NCI-H1436 (cell line): ENCODE data around the gene CBX4.
A peak's percentile ranks its signal among the peaks of the same experiment; 100 is the strongest.

Source experiments
- DNase-seq: peaks from one replicate; lab custom pipeline; 2025; lab: John Stamatoyannopoulos, UW

The CBX4 gene

DNA sequence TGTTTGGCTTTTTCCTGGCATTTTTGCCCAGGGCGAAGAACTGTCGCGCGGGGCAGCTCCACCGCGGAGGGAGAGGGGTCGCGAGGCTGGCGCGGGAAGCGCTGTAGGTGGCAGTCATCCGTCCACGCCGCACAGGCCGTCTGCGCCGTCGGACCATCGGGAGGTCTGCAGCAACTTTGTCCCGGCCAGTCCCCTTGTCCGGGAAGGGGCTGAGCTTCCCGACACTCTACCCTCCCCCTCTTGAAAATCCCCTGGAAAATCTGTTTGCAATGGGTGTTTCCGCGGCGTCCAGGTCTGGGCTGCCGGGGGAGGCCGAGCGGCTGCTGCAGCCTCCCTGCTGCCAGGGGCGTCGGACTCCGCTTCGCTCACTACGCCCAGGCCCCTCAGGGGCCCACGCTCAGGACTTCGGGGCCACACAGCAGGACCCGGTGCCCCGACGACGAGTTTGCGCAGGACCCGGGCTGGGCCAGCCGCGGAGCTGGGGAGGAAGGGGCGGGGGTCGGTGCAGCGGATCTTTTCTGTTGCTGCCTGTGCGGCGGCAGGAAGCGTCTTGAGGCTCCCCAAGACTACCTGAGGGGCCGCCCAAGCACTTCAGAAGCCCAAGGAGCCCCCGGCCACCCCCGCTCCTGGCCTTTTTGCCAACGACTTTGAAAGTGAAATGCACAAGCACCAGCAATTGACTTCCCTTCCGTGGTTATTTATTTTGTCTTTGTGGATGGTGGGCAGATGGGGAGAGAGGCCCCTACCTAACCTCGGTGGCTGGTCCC is 2.3 kb upstream of the CBX4 start:
- no peak for DNase-seq

DNA sequence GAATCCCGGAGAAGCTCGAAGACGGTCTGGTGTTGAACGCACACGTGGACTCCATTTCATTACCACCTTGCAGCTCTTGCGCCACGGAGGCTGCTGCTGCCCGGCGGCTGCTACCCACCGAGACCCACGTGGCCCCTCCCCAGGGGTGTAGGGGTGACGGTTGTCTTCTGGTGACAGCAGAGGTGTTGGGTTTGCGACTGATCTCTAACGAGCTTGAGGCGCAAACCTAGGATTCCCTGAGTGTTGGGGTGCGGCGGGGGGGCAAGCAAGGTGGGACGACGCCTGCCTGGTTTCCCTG is 1.7 kb upstream of the CBX4 start:
- DNase-seq, result no peak

DNA sequence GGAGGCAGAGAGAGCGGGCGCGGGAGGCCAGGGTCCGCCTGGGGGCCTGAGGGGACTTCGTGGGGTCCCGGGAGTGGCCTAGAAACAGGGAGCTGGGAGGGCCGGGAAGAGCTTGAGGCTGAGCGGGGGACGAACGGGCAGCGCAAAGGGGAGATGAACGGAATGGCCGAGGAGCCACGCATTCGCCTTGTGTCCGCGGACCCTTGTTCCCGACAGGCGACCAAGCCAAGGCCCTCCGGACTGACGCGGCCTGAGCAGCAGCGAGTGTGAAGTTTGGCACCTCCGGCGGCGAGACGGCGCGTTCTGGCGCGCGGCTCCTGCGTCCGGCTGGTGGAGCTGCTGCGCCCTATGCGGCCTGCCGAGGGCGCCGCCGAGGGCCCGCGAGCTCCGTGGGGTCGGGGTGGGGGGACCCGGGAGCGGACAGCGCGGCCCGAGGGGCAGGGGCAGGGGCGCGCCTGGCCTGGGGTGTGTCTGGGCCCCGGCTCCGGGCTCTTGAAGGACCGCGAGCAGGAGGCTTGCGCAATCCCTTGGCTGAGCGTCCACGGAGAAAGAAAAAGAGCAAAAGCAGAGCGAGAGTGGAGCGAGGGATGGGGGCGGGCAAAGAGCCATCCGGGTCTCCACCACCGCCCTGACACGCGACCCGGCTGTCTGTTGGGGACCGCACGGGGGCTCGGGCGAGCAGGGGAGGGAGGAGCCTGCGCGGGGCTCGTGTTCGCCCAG is 1.2 kb upstream of the CBX4 start:
- no peak for DNase-seq

DNA sequence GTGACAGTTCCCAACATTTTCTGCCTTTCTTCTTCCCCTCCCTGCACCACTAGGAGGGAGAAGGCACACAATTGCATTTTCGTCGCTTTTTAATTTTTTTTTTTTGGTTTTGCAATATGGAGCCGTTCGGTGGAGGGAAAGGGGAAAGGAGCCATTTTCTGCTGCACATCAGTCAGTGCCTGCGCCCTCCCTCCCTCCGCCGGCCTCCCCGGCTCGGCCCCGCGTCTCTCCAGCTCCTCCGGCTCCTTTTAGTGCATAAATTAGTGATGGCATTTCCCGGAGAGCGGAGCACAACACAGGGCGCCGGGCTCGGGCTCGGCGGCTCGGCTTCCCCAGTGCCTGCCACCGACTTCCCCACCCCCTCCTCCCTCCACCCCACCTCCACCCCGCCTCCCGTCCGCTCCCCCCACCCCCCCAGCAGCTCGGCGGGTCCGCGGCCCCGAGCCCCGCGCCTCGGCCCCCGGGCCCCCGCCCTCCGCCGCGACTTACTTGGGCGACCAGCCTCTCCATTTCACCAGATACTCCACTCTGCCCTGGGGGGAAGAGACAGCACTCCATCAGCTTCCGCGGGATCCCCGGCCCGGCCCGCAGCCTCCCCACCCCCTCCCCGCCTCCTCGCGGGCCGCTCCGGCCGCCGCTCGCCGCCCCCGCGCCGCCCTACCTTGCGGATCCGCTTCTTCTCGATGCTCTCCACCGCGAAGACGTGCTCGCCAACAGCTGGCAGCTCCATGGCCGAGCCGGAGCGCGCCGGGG is 542 bp downstream of the CBX4 start:
- DNase-seq, result peak; percentile 41

DNA sequence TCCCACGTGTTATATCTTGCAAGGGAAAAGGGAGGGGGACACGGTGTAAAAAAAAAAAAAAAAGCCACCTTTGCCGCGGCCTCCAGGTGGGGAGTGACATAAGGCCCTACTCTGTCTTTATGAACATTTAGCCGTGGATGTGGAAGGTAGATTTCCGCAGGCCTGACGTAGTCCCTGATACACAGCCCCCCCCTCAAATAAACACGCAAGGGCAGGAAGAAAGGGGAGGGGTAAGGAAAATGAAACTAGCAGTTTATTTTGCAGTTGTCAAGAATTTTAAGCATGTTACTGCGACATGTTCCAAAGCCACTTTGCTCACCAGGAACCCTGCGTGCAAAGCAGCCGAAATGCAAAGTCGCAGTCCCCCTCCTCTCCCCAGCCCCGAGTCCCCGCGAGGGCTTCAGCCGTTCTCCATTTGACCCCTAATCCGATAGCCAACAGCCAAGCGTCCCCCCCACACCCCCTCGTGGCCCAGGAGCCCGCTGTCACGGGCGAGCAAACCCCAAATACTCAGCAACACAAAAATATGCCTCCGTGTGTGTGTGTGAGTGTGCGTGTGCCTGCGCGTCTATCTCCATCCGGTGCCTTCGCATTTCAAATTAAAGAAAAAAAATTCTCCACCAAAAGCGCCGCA is 1.2 kb downstream of the CBX4 start:
- DNase-seq, result no peak

DNA sequence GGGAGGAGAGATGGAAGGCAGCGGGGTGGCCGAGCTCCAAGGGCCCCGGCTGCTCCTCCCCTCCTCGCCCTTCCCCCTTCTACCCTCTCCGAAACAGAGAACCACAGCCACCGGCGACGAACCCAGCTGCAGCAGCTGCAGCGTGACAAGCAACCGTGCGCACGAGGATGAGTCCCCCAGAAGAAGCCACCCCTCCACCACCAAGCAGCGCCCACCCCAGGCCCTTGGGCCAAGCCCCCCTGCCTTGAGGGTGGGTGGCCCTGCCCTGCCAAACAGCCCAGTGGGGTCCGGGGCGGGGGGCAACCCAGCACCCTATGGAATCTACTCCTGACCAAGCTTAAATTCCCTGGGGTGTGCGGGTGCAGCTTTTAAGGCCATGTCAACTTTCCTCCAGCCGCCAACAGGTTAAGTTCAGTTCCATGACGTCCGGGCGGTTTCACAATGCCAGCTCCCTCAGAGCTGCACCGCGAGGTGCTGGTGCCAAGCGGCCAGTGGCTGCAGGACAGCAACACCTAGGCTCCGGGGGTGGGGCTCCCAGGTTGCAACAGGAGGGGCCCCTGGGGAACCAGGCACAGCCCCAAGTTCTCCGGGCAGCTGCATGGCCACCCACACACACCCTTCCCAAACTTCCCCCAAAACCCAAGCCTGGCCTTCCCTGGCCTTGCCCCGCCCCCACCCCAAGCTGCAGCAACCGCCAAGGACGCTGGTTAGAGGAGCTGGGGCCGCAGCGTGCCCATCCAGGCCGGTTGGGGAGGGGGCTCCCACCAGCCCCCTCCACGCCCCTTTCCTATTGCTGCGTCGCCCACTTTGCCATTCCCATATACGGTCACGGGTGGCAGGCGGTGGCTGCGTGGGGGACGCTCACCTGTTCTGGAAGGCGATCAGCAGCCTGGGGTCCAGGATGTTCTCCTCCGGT is 2.0 kb downstream of the CBX4 start:
- DNase-seq, result peak; percentile 71

DNA sequence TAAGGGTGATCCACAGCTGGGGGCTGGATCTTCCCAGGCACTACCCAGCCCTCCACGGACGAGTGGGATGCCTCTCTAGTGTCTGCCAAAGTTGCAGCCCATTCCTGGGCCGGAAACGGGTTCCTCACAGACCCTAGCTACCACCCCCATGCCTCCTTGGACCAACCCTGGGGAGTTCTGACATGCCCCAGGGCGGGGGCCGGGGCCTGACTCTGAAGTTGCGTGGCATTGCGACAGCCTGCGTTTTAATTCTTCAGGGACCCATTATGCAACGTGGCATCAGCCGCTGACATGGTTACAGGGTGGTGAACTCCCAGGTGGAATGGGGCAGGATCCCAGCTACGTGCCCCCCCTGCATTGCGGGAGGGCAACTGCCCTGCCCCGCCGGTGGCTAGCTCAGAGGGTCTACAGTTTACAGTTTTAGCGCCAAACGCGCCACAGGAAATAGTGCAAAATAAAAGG is 2.7 kb downstream of the CBX4 start:
- DNase-seq, result peak; percentile 71

DNA sequence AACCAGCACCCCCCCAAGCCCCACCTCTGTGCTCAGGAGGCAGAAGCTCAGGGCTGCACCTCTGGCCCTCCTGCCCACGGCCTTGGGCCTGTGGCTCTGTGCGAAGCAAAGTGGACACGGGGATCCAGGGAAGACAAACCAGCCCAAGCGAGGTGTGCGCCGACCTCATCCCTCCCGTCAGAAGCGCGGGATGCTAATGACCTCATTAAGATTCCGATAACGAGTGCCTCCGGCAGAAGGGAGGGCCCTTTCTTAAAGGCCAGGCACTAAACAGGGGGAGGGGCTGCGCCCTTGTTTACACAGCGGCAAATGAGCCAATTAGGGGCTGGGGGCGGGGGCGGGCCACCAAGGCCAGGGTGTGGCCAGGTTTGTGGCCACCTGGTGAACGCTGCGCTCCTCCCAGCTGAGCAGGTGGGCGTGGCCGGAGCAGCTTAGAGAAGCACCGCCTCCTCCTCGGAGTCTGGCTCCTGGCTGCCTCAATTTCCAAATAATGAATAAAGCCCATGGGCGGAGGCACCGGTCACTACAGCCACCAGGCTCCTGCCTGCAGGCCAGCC is 3.2 kb downstream of the CBX4 start:
- DNase-seq, result peak; percentile 95

DNA sequence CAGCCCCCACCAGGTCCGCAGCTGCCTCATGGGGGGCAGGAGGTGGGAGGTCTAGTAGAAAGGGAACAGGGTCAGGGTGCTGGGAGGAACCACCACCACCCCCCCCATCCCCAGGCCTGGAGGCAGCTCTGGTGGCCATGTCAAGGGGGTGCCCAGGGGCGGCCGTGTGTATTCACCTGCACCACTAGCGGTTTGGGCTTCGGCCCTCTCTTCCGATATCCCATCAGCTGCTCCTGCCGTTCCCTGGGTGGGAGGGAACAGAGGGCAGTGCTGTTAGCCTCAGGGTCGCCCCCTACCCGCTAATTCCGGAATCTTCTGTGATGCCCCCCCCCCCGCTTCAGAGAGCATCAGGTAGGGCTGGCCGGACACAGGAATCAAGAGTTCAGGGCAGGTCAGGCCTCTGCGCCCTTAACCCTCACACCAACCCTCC is 3.8 kb downstream of the CBX4 start:
- no peak for DNase-seq

DNA sequence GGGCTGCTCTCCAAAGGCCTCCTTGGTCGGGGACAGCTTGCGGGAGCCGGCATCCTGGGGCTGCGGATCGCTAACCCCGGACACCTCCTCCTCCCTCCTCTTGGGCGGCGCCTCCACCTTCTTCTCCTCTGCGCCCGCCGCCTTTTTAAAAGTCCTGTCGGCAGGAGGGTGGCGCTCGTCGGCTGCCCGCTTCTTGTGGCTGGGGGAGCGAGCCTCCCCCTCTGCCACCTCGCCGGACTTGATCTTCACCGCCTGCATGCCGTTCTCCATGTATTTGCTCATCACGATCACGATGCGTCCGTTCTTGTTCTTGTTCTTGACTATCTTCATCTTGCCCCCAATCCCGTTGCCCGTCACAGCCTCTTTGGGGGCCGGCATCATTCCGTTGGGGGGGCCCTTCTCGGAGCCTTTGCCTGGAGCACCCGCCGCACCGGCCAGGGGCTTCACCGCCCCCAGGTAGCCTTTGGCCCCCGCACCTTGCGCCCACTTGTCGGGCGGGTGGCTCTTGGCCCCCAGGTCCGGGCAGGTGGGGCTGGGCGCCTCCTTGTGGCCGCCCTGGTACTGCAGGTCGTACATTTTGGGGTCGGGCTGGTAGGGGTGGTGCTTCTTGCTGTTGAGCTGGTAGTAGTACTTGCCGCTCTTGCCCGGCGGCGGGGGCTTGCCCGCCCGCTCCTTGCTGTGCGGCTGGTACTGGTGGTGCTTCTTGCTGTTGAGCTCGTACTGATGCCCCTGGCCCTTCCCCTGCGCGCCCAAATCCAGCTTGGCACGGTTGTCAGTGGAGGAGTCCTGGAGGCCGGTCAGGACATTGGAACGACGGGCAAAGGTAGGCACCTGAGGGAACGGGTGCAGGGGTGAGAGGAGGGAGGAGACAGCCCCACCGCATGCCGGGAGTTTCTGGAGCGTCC is 4.4 kb downstream of the CBX4 start:
- no peak for DNase-seq

DNA sequence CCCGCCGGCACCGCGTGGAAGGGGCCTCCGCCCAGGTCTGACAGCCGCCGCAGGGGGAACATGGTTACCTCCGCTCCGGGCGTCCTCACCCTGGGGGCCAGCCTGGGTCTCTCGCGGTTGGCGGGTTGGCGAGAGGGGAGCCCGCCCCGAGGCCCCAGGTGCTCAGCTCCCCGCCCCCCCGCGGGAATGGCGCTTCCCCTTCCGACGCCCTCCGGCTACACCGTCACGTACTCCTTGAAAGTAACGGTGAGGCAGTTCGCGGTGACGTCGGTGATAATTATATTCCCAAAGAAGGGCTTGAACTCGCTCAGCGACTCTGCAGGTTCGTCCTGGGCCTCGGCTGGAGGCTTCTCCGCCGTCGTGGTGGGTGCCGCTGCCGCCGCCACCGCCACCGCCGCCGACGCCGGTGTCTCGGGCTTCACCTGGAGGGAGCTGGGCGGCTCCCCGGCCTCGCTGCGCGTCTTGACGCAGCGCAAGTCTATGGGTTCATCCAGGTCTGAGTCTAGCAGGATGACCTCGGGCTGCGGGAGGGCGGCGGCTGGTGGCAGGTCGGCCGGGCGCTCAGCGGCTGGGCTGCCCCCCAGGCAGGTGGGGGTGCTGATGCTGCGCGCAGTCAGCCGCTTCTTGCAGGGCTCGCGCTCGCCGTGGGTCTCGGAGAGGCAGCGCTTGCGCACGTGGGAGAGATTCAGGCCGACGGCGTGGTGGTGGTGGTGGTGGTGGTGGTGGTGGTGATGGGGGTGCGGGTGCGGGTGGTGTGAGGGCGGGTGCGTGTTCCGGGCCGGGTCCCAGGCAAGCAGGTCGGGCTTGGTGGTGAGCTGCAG is 5.3 kb downstream of the CBX4 start:
- DNase-seq, result no peak

DNA sequence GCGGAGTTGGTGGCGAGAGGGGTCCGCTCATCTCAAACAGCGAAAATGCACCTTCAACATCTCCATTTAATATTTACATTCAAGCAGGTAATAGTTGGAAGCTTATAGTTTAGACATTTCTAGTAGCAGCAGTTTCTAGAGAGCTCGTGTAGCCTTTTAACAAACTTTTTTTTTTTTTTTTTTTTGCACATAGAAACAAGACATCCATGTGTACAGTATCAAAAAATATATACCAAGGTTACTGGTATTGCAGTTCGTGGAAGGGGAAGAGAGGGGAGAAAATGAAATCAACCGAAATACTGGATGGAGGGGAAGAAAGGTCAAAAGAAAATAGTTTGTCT is 6.2 kb downstream of the CBX4 start:
- no peak for DNase-seq

DNA sequence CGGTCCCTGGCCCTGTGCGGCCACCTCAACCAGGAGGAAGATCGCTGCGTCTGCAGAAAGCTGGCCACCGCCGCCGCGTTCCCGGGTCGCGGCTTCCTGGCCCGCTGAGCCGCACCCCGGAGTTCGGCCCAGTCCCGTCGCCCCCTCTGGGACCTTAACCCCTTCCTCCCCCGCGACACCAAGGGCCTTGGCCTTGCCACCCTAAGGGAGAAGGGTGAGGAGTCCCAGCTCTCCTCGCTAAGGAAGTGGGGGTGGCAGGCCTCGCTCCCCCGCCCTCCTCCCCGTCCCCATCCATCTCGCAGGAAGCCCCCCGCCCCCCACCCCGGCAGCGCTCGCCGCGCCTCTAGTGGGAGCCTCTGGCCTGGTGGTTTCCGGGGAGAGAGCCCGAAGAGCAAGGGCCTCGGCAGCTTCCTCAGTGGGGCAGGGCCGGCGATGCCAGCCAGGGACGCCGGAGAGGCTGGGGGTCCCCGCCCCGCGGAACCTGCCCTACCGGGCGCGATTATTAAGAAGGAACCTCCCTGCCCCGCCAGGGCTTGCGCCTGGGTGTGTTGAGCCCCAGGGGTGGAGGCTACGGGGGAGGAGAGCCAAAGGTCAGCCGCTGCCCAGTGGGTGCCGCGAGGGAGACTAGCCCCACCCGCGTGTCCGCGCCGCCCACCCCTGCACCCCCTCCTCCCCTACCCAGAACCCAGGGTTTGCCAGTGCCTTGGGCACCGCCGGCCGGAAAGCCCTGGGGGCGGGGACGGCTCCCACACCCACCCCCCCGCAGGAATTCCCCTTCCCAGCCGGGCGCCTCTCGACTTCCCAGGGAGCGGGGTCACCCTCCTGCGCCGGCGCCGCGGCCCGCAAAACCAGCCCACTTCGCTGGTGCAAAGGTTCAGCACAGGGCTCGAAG is 6.8 kb downstream of the CBX4 start:
- no peak for DNase-seq

DNA sequence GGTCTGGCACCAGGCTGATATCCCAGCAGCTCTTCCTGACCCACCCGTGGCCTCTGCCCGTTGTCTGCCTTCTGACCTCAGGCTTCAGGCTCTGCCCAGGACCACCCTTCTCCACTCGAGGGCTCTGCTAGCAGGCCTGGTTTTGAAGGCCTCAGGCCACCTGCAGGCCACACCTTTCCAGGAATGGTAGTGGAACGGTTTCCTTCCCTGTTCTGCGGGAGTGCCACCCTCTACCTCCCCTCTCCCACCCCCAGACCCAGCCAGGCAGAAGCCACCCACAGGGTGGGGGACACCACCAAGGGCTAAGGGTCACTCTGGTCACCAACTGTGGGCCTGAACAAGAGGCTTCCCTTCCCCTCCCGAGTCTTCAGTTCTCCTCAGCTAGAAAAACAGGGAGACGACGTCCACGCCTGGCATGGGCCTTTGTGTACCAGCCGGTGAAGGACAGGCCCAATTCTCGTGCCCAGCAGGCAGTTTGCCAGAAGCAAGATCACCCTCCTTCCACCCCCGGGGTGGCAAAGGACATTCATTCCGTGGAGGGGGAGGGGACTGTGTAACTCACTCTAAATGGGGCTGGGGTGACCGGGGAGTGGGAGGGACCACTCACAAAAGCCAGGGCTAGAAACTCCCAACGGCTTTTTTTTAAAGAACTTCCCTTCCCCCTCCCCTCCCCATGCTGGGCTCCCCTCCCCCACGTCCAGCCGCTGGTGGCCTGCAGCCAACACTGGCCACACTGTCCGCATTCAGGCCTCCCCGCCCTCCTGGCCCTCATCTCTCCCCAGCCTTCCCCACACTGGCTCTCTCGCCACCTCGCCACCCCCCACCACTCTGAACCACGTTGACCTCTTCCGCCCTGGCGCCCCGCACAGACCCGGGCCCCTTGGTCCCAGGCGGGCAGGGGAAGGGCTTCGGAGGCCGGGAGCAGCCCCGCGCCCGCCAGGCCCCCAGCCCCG is 7.7 kb downstream of the CBX4 start:
- DNase-seq, result no peak

DNA sequence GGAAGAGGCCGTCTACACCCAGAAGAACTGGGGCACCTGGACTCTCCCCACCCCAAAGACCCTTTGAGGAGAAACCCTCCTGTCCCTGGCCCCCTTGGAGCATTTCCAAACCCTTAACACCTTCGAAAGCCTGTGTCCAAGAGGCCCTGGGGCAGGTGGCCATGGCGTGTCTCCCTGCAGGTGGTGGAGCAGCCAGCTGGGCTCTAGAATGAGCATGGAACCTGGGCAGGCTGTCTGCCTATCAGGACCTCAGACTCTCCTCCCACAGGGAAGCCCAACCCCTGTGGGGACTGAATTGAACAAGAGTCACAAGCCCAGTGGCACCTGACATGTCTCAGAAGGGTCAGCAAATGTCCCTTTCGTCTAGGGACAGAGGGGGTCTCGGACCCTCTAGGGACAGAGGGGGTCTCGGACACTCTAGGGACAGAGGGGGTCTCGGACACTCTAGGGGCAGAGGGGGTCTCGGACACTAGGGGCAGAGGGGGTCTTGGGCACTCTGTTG is 8.4 kb downstream of the CBX4 start:
- DNase-seq, result no peak

DNA sequence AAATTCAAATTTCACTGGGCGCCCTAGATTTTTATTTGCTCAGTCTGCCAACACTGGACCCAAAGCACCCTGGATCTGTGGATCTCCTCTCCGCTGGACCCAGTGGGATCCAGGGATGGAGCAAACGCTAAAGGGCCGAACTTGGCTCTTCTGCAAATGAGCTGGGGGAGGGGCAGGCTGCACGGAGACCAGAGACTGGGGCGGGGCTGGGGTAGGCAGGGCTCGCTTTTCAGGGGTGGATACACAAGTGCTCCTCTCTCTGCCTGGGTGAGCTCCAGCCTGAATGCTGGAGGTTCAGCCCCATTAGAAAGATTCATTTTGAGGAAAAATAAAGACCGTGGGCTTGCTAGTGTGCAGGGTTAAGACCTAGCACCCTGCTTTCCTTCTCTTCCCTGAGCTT is 8.9 kb downstream of the CBX4 start:
- no peak for DNase-seq

DNA sequence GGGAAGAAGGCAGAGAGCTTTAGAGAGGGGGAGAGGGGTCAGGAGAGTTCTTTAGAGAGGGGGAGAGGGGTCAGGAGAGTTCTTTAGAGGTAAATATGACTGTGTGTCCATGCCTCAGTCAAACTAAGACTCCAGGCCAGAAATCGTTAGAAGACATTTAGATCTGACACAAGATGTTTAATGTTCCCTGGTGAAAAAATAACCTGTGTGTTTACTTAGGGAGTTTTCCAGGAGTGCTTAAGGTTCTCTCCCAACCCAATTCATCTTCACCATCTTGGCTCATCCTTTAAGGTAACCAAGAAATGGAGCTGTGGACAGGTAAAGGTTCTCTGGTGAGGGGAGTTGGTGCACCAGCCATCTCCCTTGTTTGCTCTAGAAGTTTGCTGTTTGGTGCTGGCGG is 9.8 kb downstream of the CBX4 start:
- no peak for DNase-seq
